ENCODE results near the gene SKIC8.

GRCh38 chr15:78307976-78308375 lies 8.6 kb upstream of the SKIC8 start:
- TF ChIP-seq EZH2 (optimal IDR thresholded peaks at IDR 0.05; ENCODE audit: low read depth, low read length) (no peak), CTCF (IDR thresholded peaks at IDR 0.05; ENCODE audit: low read length) (no peak), EZH2phosphoT487 (IDR thresholded peaks at IDR 0.05; ENCODE audit: low read length) (no peak)

All from MM.1S (cell line).